Tibial nerve (tissue), 4 donors: Measurements from ENCODE around the gene SIGLEC12.

Experiments
- EP300 ChIP-seq, 2 donors: sonication (generic); formaldehyde crosslinking; IDR thresholded peaks; one replicate each; pipeline ENCODE4 v1.6.1; 2017; ENCODE audit warnings: antibody characterized with exemption in 2 of 2, mild to moderate bottlenecking in 1 of 2
- POLR2A ChIP-seq, 2 donors: fragments of 450-650 bp; IDR thresholded peaks; one replicate each; pipeline ENCODE4 v1.6.1; 2017; ENCODE audit warnings: antibody characterized with exemption in 2 of 2, mild to moderate bottlenecking in 2 of 2, moderate library complexity in 2 of 2
- TF ChIP-seq, protein P1 (sequence below), 5 experiments: fragments of 200-600 bp in 3 of 5; fragments of 450-650 bp in 2 of 5; sonication (generic) in 3 of 5; IDR thresholded peaks; one replicate each; pipeline ENCODE4 v1.5.1; 2016 to 2019; ENCODE audit warnings: antibody characterized with exemption in 5 of 5, mild to moderate bottlenecking in 3 of 5, moderate library complexity in 2 of 5

DNA sequence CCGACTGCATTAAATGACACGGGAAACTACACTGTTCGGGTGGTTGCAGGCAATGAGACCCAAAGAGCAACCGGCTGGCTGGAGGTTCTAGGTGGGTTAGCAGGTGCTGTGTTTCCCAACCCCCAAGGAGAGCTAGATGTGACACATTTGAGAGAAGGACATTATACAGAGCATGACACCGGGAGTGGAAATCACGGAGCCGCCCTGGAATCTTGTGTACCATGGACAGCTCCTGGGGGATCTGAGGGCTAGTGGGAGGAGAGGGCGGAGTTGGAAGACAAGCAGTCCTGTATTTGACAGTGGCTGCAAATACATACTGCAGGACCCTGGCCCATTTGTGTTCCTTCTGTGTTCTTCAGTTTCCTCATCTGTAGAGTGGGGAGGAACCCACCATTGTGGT is 21.0 kb downstream of the SIGLEC12 start:
- TF ChIP-seq, protein P1, sequence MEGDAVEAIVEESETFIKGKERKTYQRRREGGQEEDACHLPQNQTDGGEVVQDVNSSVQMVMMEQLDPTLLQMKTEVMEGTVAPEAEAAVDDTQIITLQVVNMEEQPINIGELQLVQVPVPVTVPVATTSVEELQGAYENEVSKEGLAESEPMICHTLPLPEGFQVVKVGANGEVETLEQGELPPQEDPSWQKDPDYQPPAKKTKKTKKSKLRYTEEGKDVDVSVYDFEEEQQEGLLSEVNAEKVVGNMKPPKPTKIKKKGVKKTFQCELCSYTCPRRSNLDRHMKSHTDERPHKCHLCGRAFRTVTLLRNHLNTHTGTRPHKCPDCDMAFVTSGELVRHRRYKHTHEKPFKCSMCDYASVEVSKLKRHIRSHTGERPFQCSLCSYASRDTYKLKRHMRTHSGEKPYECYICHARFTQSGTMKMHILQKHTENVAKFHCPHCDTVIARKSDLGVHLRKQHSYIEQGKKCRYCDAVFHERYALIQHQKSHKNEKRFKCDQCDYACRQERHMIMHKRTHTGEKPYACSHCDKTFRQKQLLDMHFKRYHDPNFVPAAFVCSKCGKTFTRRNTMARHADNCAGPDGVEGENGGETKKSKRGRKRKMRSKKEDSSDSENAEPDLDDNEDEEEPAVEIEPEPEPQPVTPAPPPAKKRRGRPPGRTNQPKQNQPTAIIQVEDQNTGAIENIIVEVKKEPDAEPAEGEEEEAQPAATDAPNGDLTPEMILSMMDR (IDR thresholded peaks at IDR 0.05) = no peak
- TF ChIP-seq POLR2A (IDR thresholded peaks at IDR 0.05) (no peak), EP300 (IDR thresholded peaks at IDR 0.05) (no peak)
